KMS-11 (cell line): ENCODE measurements around the gene JARID2.

Source experiments
- H2AFZ ChIP-seq: fragments of 200-600 bp; sonication (generic); 2 replicates; pipeline ENCODE4 v1.6.1; 2016; ENCODE audit warnings: antibody characterized with exemption, mixed run types, low read depth
- H3K27ac ChIP-seq: fragments of 200-600 bp; sonication (generic); 2 replicates; pipeline ENCODE4 v1.6.1; 2016; ENCODE audit warnings: mild to moderate bottlenecking, mixed run types
- H3K27me3 ChIP-seq: fragments of 200-600 bp; sonication (generic); 2 replicates; pipeline ENCODE4 v1.6.1; 2017; ENCODE audit warnings: mild to moderate bottlenecking, low read depth, mixed run types, moderate library complexity; ENCODE audit not compliant: insufficient read depth
- H3K36me3 ChIP-seq: fragments of 200-600 bp; sonication (generic); 2 replicates; pipeline ENCODE4 v1.6.1; 2017; ENCODE audit warnings: mild to moderate bottlenecking, mixed run types; ENCODE audit not compliant: insufficient read depth
- H3K4me1 ChIP-seq: fragments of 200-600 bp; sonication (generic); 2 replicates; pipeline ENCODE4 v1.6.1; 2016; ENCODE audit warnings: mild to moderate bottlenecking, low read depth, mixed run types; ENCODE audit not compliant: poor library complexity, severe bottlenecking
- H3K4me2 ChIP-seq: fragments of 200-600 bp; sonication (generic); 2 replicates; pipeline ENCODE4 v1.7.0; 2016; ENCODE audit warnings: mild to moderate bottlenecking, mixed run types
- H3K4me3 ChIP-seq: fragments of 200-600 bp; sonication (generic); IDR thresholded peaks from 2 replicates; pipeline ENCODE4 v1.6.1; 2017; ENCODE audit warnings: low read depth, low read length, mixed read lengths; ENCODE audit not compliant: insufficient read depth
- H3K79me2 ChIP-seq: fragments of 200-600 bp; sonication (generic); 2 replicates; pipeline ENCODE4 v1.6.1; 2016; ENCODE audit warnings: low read depth, mixed run types; ENCODE audit not compliant: insufficient read depth
- H3K9ac ChIP-seq: fragments of 200-600 bp; sonication (generic); 2 replicates; pipeline ENCODE4 v1.6.1; 2016; ENCODE audit warnings: mild to moderate bottlenecking, mixed run types
- H4K20me1 ChIP-seq: fragments of 200-600 bp; sonication (generic); 2 replicates; pipeline ENCODE4 v1.6.1; 2016; ENCODE audit warnings: mild to moderate bottlenecking, mixed run types; ENCODE audit not compliant: insufficient read depth
- CTCF ChIP-seq: fragments of 200-600 bp; sonication (generic); conservative IDR thresholded peaks from 2 replicates; pipeline ENCODE4 v1.6.1; 2017; ENCODE audit warnings: low read depth, mild to moderate bottlenecking, antibody characterized with exemption, low read length, moderate library complexity, mixed read lengths

The JARID2 gene

DNA sequence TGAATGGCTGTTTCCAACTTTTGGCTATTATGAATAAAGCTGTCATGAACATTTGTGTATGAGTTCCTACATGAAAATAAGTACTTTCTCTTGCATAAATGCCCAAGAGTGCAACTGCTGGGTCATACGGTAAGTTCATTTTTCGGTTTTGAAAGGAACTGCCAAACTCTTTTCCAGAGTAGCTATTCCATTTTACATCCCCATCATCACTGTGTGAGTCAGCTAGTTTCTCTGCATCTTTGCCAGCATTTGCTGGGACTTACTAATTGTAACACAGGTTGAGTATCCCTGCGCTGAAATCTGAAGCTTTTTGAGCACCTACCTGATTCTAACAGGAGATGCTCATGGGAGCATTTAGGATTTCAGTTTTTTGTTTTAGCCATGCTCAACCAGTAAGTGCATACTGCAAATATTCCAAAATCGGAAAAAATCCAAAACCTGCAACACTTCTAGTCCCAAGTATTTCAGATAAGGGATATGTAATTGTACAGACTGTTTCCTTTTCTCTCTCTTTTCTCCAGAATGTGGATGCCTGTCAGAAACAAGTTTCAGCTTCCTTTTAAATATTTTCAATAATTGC is 298.5 kb downstream of the JARID2 start:
- Histone ChIP-seq H3K27me3 (no peaks in the 10 kb centered on the region), H3K79me2 (no peaks in the 10 kb centered on the region), H3K36me3 (no peaks in the 10 kb centered on the region), H3K4me3 (no peak overlapping the region), H3K27ac (no peak overlapping the region), H3K4me1 (no peaks in the 10 kb centered on the region), H3K9ac (no peak overlapping the region), H3K4me2 (no peak overlapping the region), H4K20me1 (no peaks in the 10 kb centered on the region), H2AFZ (no peak overlapping the region)
- no peak for TF ChIP-seq CTCF

GRCh38 chr6:15546591-15546990 is 300.7 kb downstream of the JARID2 start:
- no peaks in the 10 kb centered on the region for H3K79me2 ChIP-seq

DNA sequence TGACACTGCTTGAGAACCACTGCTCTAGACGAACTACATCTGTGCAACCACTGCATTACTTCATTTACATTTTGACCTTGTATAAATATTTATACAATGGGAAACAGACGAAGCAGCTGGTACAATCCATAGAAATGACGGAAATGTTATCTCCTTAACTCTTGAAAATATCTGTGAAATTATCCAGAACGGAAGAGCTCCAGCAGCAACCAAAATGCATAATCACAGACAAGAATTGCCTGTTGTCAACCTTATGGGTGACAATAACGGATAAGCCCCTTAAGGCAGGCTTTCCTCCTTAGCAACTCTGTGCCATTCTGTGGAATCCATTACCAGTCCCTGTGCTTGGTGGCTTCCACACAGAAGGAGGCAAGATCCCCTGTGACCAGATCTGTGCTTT is 301.5 kb downstream of the JARID2 start:
- TF ChIP-seq CTCF, result no peak
- Histone ChIP-seq H3K4me3 (no peak overlapping the region), H3K4me1 (no peaks in the 10 kb centered on the region), H3K4me2 (no peak overlapping the region), H2AFZ (no peak overlapping the region), H3K36me3 (no peaks in the 10 kb centered on the region), H3K27ac (no peak overlapping the region), H3K27me3 (no peaks in the 10 kb centered on the region), H4K20me1 (no peaks in the 10 kb centered on the region), H3K79me2 (no peaks in the 10 kb centered on the region), H3K9ac (no peak overlapping the region)

More at GRCh38 chr6:15546591-15546990, 300.7 kb downstream of the JARID2 start:
- H3K27me3 ChIP-seq, result no peaks in the 10 kb centered on the region
- H3K27ac ChIP-seq, result no peak overlapping the region
- H4K20me1 ChIP-seq, result no peaks in the 10 kb centered on the region
- no peak overlapping the region for H3K9ac ChIP-seq
- no peaks in the 10 kb centered on the region for H3K4me1 ChIP-seq
- no peak overlapping the region for H2AFZ ChIP-seq
- H3K4me3 ChIP-seq, result no peak overlapping the region
- no peak overlapping the region for H3K4me2 ChIP-seq
- no peak for TF ChIP-seq CTCF
- H3K36me3 ChIP-seq, result no peaks in the 10 kb centered on the region

DNA sequence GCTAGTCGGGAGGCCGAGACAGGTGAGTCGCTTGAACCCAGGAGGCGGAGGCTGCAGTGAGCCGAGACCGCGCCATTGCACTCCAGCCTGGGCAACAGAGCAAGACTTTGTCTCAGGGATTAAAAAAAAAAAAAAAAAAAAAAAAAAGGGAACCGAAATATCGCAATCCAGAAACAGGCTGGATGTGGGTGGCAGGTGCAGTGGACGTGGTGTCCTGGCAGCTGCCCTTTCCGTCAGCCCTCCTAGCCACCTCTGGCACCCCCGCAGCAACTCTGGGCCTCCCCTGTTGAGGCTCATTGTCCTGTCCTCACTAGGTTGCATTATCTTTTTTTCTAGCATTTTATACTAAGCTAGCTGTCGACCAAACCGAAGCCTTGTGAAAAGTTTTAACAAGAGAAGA is 303.5 kb downstream of the JARID2 start:
- no peak overlapping the region for H2AFZ ChIP-seq
- no peaks in the 10 kb centered on the region for H3K4me1 ChIP-seq
- no peaks in the 10 kb centered on the region for H3K79me2 ChIP-seq
- TF ChIP-seq CTCF, result no peak
- no peak overlapping the region for H3K4me2 ChIP-seq
- no peaks in the 10 kb centered on the region for H4K20me1 ChIP-seq
- no peaks in the 10 kb centered on the region for H3K36me3 ChIP-seq
- H3K27ac ChIP-seq, result no peak overlapping the region
- H3K9ac ChIP-seq, result no peak overlapping the region
- no peaks in the 10 kb centered on the region for H3K27me3 ChIP-seq
- no peak overlapping the region for H3K4me3 ChIP-seq
